WTC11 (cell line): ENCODE data around the gene ZNHIT2. TPM values are rescaled to one million over a fixed set of nuclear protein-coding genes. Genes with fewer than 3 reads are reported as not detected.

Experiments used
- ATAC-seq: fragments of 200-7000 bp; cut with Tn5 transposase; 2 replicates; pipeline ENCODE4 v1.10.0; 2021; ENCODE audit warnings: mild to moderate bottlenecking, moderate library complexity
- CTCF ChIA-PET: fragments of 300-600 bp; sonication (Branson Sonifier 250); formaldehyde crosslinking; loops from one replicate; lab custom pipeline; 2021; ENCODE audit warnings: antibody characterized with exemption; lab: Charles Lee
- POLR2A ChIA-PET: fragments of 350-600 bp; sonication (Branson Sonifier 250); formaldehyde crosslinking; loops from one replicate; lab custom pipeline; 2021; ENCODE audit warnings: antibody characterized with exemption; lab: Charles Lee
- DNase-seq: peaks from one replicate; pipeline ENCODE4 v3.0.0; 2021; ENCODE audit warnings: low spot score
- H3K27ac Mint-ChIP-seq: 2 replicates; pipeline ENCODE4 v1.8.0; 2021; ENCODE audit warnings: mixed read lengths
- H3K27me3 Mint-ChIP-seq: 2 replicates; pipeline ENCODE4 v1.8.0; 2021; ENCODE audit warnings: low read depth, mild to moderate bottlenecking, moderate library complexity, mixed read lengths
- H3K36me3 Mint-ChIP-seq: 2 replicates; pipeline ENCODE4 v1.8.0; 2021; ENCODE audit warnings: mixed read lengths
- H3K4me1 Mint-ChIP-seq: 2 replicates; pipeline ENCODE4 v1.8.0; 2022; ENCODE audit warnings: mixed read lengths
- H3K4me3 Mint-ChIP-seq: 2 replicates; pipeline ENCODE4 v1.8.0; 2021; ENCODE audit warnings: mild to moderate bottlenecking, moderate library complexity, mixed read lengths
- H3K9me3 Mint-ChIP-seq: 2 replicates; pipeline ENCODE4 v1.8.0; 2021; ENCODE audit warnings: mixed read lengths
- ATF3 ChIP-seq: sonication (generic); formaldehyde crosslinking; conservative IDR thresholded peaks from 2 replicates; pipeline ENCODE4 v1.8.1; 2022; ENCODE audit warnings: mild to moderate bottlenecking, missing genetic modification reagents
- CREB1 ChIP-seq: sonication (generic); formaldehyde crosslinking; IDR thresholded peaks from 2 replicates; pipeline ENCODE4 v1.8.0; 2023; ENCODE audit warnings: mild to moderate bottlenecking, missing genetic modification reagents
- CREM ChIP-seq: sonication (generic); formaldehyde crosslinking; IDR thresholded peaks from 2 replicates; pipeline ENCODE4 v1.8.1; 2022; ENCODE audit warnings: mild to moderate bottlenecking, missing genetic modification reagents, moderate library complexity
- EMX1 ChIP-seq: fragments of 250-450 bp; sonication (Bioruptor Pico); IDR thresholded peaks from 2 replicates; pipeline ENCODE4 v1.8.0; 2021; ENCODE audit warnings: mild to moderate bottlenecking
- ERG ChIP-seq: fragments of 250-450 bp; sonication (Bioruptor Pico); IDR thresholded peaks from 2 replicates; pipeline ENCODE4 v1.8.0; 2021; ENCODE audit warnings: mild to moderate bottlenecking
- FOXP1 ChIP-seq: sonication (generic); formaldehyde crosslinking; IDR thresholded peaks from 2 replicates; pipeline ENCODE4 v1.8.0; 2022; ENCODE audit warnings: missing genetic modification reagents, mild to moderate bottlenecking, moderate library complexity, borderline replicate concordance
- HMGA2 ChIP-seq: fragments of 250-450 bp; sonication (Bioruptor Pico); IDR thresholded peaks from 2 replicates; pipeline ENCODE4 v1.4.0; 2021; ENCODE audit warnings: mild to moderate bottlenecking, moderate library complexity
- IRF1 ChIP-seq: sonication (generic); formaldehyde crosslinking; IDR thresholded peaks from 2 replicates; pipeline ENCODE4 v1.8.0; 2023; ENCODE audit warnings: missing genetic modification reagents
- JUN ChIP-seq: sonication (generic); formaldehyde crosslinking; IDR thresholded peaks from 2 replicates; pipeline ENCODE4 v1.8.0; 2023; ENCODE audit warnings: mild to moderate bottlenecking, missing genetic modification reagents
- NR2C2 ChIP-seq: sonication (generic); formaldehyde crosslinking; IDR thresholded peaks from 2 replicates; pipeline ENCODE4 v1.8.0; 2022; ENCODE audit warnings: mild to moderate bottlenecking, missing genetic modification reagents
- NR3C1 ChIP-seq: sonication (generic); formaldehyde crosslinking; conservative IDR thresholded peaks from 2 replicates; pipeline ENCODE4 v1.8.1; 2023; ENCODE audit warnings: low read depth, mild to moderate bottlenecking, missing genetic modification reagents
- RORB ChIP-seq: fragments of 250-450 bp; sonication (Bioruptor Pico); IDR thresholded peaks from 2 replicates; pipeline ENCODE4 v1.9.0; 2021; ENCODE audit warnings: mild to moderate bottlenecking
- SMAD3 ChIP-seq: sonication (generic); formaldehyde crosslinking; IDR thresholded peaks from 2 replicates; pipeline ENCODE4 v1.8.0; 2022; ENCODE audit warnings: missing genetic modification reagents, mild to moderate bottlenecking, borderline replicate concordance
- SP1 ChIP-seq: sonication (generic); formaldehyde crosslinking; conservative IDR thresholded peaks from 2 replicates; pipeline ENCODE4 v1.8.1; 2022; ENCODE audit warnings: missing genetic modification reagents
- TCF7 ChIP-seq: sonication (generic); formaldehyde crosslinking; IDR thresholded peaks from 2 replicates; pipeline ENCODE4 v1.8.0; 2022; ENCODE audit warnings: mild to moderate bottlenecking, low read depth, missing genetic modification reagents, moderate library complexity
- ZBTB43 ChIP-seq: sonication (generic); formaldehyde crosslinking; IDR thresholded peaks from 2 replicates; pipeline ENCODE4 v1.8.1; 2023; ENCODE audit warnings: mild to moderate bottlenecking, missing genetic modification reagents
- ZNF232 ChIP-seq: sonication (generic); formaldehyde crosslinking; IDR thresholded peaks from 2 replicates; pipeline ENCODE4 v1.8.0; 2022; ENCODE audit warnings: mild to moderate bottlenecking, missing genetic modification reagents
- total RNA-seq: library from RNA; stranded (reverse); gene quantifications from 3 replicates; pipeline ENCODE4 v1.2.3, GENCODE V29; 2021
- TF ChIP-seq, protein P1 (sequence below): sonication (generic); formaldehyde crosslinking; IDR thresholded peaks from 2 replicates; pipeline ENCODE4 v1.8.0; 2022; ENCODE audit warnings: mild to moderate bottlenecking, missing genetic modification reagents
- TF ChIP-seq, protein P2 (sequence below): fragments of 250-450 bp; sonication (Bioruptor Pico); IDR thresholded peaks from 2 replicates; pipeline ENCODE4 v2.1.2; 2022; ENCODE audit warnings: mild to moderate bottlenecking, moderate library complexity
- TF ChIP-seq, protein P3 (sequence below): fragments of 250-450 bp; sonication (Bioruptor Pico); IDR thresholded peaks from 2 replicates; pipeline ENCODE4 v1.9.0; 2021; ENCODE audit warnings: mild to moderate bottlenecking
- TF ChIP-seq, protein P4 (sequence below): fragments of 200-600 bp; IDR thresholded peaks from 2 replicates; pipeline ENCODE4 v1.8.0; 2022; ENCODE audit warnings: antibody characterized with exemption

The ZNHIT2 gene
- total RNA-seq, 1 experiment from 2014 or later: 16.7 TPM

DNA sequence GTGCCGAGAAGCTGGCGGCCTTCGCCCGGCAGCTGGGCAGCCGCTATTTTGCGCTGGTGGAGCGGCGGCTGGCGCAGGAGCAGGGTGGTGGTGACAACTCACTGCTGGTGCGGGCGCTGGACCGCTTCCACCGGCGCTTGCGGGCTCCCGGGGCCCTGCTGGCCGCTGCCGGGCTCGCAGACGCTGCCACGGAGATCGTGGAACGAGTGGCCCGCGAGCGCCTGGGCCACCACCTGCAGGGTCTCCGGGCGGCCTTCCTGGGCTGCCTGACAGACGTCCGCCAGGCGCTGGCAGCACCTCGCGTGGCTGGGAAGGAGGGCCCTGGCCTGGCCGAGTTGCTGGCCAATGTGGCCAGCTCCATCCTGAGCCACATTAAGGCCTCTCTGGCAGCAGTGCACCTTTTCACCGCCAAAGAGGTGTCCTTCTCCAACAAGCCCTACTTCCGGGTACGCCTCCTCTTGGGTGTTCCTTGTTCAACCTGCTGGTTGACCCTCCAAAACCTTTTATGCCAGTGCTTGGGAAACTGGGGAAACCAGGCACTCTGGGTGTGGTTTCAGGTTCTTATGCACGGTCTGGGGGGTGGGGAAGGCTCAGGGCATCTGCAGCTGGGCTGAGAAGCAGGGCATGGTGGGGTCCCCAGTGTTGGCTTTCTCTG is 8.9 kb downstream of the ZNHIT2 start:
- ChIA-PET CTCF (interaction anchor here (1.5 kb wide), 1 partner anchor 8 kb away, joined by 5 read pairs; the partner anchor contains the start of gene ZNHIT2), POLR2A (no interaction called here)
- Mint-ChIP-seq H3K27ac (no peak overlapping the region), H3K4me1 (peaks cover 13% of the 10 kb centered on the region), H3K9me3 (no peaks in the 10 kb centered on the region), H3K4me3 (no peak overlapping the region), H3K27me3 (no peaks in the 10 kb centered on the region), H3K36me3 (peaks cover 3% of the 10 kb centered on the region; the same call in 1 of the 2 replicates)
- ATAC-seq (no peak), DNase-seq (no peak)
- no peak for TF ChIP-seq NR3C1 (CRISPR knock-in tag)
- TF ChIP-seq, protein P1, sequence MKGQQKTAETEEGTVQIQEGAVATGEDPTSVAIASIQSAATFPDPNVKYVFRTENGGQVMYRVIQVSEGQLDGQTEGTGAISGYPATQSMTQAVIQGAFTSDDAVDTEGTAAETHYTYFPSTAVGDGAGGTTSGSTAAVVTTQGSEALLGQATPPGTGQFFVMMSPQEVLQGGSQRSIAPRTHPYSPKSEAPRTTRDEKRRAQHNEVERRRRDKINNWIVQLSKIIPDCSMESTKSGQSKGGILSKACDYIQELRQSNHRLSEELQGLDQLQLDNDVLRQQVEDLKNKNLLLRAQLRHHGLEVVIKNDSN (CRISPR knock-in tag): no peak
- TF ChIP-seq IRF1: no peak
- no peak for TF ChIP-seq CREB1 (CRISPR knock-in tag)
- no peak for TF ChIP-seq SMAD3

GRCh38 chr11:65107751-65108468 is 9.6 kb downstream of the ZNHIT2 start:
- TF ChIP-seq ZBTB43 (no peak), EMX1 (CRISPR knock-in tag) (no peak), FOXP1 (CRISPR knock-in tag) (no peak), JUN (no peak), SP1 (CRISPR knock-in tag) (no peak), HMGA2 (CRISPR knock-in tag) (no peak), ATF3 (no peak), ERG (CRISPR knock-in tag) (no peak), CREM (no peak), NR2C2 (CRISPR knock-in tag) (no peak), TCF7 (CRISPR knock-in tag) (no peak), ZNF232 (CRISPR knock-in tag) (no peak), RORB (no peak)
- TF ChIP-seq, protein P2, sequence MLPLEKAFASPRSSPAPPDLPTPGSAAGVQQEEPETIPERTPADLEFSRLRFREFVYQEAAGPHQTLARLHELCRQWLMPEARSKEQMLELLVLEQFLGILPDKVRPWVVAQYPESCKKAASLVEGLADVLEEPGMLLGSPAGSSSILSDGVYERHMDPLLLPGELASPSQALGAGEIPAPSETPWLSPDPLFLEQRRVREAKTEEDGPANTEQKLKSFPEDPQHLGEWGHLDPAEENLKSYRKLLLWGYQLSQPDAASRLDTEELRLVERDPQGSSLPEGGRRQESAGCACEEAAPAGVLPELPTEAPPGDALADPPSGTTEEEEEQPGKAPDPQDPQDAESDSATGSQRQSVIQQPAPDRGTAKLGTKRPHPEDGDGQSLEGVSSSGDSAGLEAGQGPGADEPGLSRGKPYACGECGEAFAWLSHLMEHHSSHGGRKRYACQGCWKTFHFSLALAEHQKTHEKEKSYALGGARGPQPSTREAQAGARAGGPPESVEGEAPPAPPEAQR (CRISPR knock-in tag): no peak
- TF ChIP-seq, protein P1 (CRISPR knock-in tag): no peak
- TF ChIP-seq, protein P3, sequence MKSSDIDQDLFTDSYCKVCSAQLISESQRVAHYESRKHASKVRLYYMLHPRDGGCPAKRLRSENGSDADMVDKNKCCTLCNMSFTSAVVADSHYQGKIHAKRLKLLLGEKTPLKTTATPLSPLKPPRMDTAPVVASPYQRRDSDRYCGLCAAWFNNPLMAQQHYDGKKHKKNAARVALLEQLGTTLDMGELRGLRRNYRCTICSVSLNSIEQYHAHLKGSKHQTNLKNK (CRISPR knock-in tag): no peak
- TF ChIP-seq, protein P4, sequence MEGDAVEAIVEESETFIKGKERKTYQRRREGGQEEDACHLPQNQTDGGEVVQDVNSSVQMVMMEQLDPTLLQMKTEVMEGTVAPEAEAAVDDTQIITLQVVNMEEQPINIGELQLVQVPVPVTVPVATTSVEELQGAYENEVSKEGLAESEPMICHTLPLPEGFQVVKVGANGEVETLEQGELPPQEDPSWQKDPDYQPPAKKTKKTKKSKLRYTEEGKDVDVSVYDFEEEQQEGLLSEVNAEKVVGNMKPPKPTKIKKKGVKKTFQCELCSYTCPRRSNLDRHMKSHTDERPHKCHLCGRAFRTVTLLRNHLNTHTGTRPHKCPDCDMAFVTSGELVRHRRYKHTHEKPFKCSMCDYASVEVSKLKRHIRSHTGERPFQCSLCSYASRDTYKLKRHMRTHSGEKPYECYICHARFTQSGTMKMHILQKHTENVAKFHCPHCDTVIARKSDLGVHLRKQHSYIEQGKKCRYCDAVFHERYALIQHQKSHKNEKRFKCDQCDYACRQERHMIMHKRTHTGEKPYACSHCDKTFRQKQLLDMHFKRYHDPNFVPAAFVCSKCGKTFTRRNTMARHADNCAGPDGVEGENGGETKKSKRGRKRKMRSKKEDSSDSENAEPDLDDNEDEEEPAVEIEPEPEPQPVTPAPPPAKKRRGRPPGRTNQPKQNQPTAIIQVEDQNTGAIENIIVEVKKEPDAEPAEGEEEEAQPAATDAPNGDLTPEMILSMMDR: no peak
- Mint-ChIP-seq H3K27ac (no peak overlapping the region), H3K4me1 (peaks cover 7% of the 10 kb centered on the region), H3K36me3 (peaks cover 3% of the 10 kb centered on the region; the same call in 1 of the 2 replicates), H3K27me3 (no peaks in the 10 kb centered on the region), H3K4me3 (no peak overlapping the region), H3K9me3 (no peaks in the 10 kb centered on the region)
- ChIA-PET CTCF (interaction anchor here (1.5 kb wide), 1 partner anchor 9 kb away, joined by 5 read pairs; the partner anchor contains the start of gene ZNHIT2), POLR2A (no interaction called here)
- DNase-seq (no peak), ATAC-seq (no peak)
